ENCODE measurements around the gene SSBP1. TPM values are rescaled to one million over a fixed set of nuclear protein-coding genes. Genes with fewer than 3 reads are reported as not detected.

SSBP1 gene
- total RNA-seq, 1 experiment from 2014 or later = 174 TPM

DNA sequence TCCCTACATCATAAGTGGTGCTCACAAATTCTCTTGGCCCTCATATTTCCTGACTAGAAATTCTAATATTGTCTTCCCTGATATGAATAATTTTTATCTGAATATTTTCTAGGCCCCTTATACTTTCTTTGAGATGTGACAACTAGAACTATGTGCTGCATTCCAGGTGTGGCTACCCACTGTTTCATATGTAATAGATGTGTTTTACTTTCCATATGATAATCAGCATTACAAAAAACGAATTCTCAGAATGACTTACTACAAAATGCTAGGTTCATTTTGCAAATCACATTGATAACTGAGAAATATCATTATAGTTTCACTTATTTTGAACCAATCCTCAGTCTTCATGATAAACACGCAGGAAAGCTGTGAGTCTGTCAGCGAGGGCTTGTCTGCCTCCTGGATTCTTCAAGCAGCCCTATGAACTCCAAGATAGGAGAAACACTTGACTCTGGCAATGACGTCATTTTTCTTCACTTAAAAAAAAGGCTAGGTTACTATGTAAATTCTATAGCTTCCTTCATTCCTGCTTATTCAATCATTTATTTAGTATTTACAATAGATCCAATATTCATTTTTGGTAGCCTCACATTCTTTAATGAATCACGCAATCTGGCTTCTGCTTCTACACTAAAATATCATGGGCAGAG is 25.4 kb upstream of the SSBP1 start:
- TF ChIP-seq TCF7L2 (IDR thresholded peaks at IDR 0.05; ENCODE audit: low read depth, low read length) = no peak
- no peak for TF ChIP-seq CTCF (IDR thresholded peaks at IDR 0.05)
- TF ChIP-seq REST (IDR thresholded peaks at IDR 0.05; ENCODE audit: insufficient read depth in 1 of 2, low read depth in 2 of 2, low read length in 1 of 2) = no peak
- TF ChIP-seq POLR2AphosphoS5 (IDR thresholded peaks at IDR 0.05; ENCODE audit: low read depth, low read length) = no peak
- TF ChIP-seq SIN3A (IDR thresholded peaks at IDR 0.05; ENCODE audit: borderline replicate concordance, insufficient read depth, low read depth, low read length) = no peak
- no peak for ATAC-seq
- no TSS peak for BruUV-seq (replicated peaks)
- H3K9me3 ChIP-seq (ENCODE audit: control insufficient read depth, insufficient read depth, low read depth, low read length) = no peaks in the 10 kb centered on the region
- no peaks in the 10 kb centered on the region for H3K4me1 ChIP-seq (ENCODE audit: control insufficient read depth, insufficient read depth, low read length)
- in situ Hi-C loops (cut with HindIII; ENCODE audit: low pct_unique_long_range_greater_than_20kb, low sequenced_read_pairs) (no loop called here), intact Hi-C loops (cut with micrococcal nuclease; ENCODE audit: unreplicated experiment) (no loop called here)
- H3K36me3 ChIP-seq (ENCODE audit: control insufficient read depth, insufficient read depth, low read length) = no peaks in the 10 kb centered on the region
- peaks cover 11% of the 10 kb centered on the region; the same call in 1 of the 2 replicates for H3K27me3 ChIP-seq (ENCODE audit: control insufficient read depth, insufficient read depth, low read length)
- no peak overlapping the region for H3K4me3 ChIP-seq (ENCODE audit: low read depth in 2 of 2, low read length in 2 of 2)
- DNase-seq (ENCODE audit: low read depth, low spot score) = no peak
- ChIA-PET CTCF (no interaction called here), POLR2A (no interaction called here)
- no peak overlapping the region for H3K27ac ChIP-seq (ENCODE audit: low read length)

GRCh38 chr7:141713890-141714289 is 24.3 kb upstream of the SSBP1 start:
- Histone ChIP-seq H3K9me3 (ENCODE audit: control insufficient read depth, insufficient read depth, low read depth, low read length) (no peaks in the 10 kb centered on the region), H3K4me1 (ENCODE audit: control insufficient read depth, insufficient read depth, low read length) (no peaks in the 10 kb centered on the region), H3K36me3 (ENCODE audit: control insufficient read depth, insufficient read depth, low read length) (no peaks in the 10 kb centered on the region), H3K27me3 (ENCODE audit: control insufficient read depth, insufficient read depth, low read length) (peaks cover 11% of the 10 kb centered on the region; the same call in 1 of the 2 replicates), H3K4me3 (ENCODE audit: low read depth in 2 of 2, low read length in 2 of 2) (no peak overlapping the region), H3K27ac (ENCODE audit: low read length) (no peak overlapping the region)
- POLR2A ChIA-PET = no interaction called here
- in situ Hi-C loops (cut with HindIII; ENCODE audit: low pct_unique_long_range_greater_than_20kb, low sequenced_read_pairs) (no loop called here), intact Hi-C loops (cut with micrococcal nuclease; ENCODE audit: unreplicated experiment) (no loop called here)
- no TSS peak for BruUV-seq (replicated peaks)
- ATAC-seq (no peak), DNase-seq (ENCODE audit: low read depth, low spot score) (no peak)
- CTCF ChIA-PET = no interaction called here
- TF ChIP-seq CTCF (IDR thresholded peaks at IDR 0.05) = no peak
- TF ChIP-seq REST (IDR thresholded peaks at IDR 0.05; ENCODE audit: insufficient read depth in 1 of 2, low read depth in 2 of 2, low read length in 1 of 2) = no peak
- no peak for TF ChIP-seq TCF7L2 (IDR thresholded peaks at IDR 0.05; ENCODE audit: low read depth, low read length)
- no peak for TF ChIP-seq POLR2AphosphoS5 (IDR thresholded peaks at IDR 0.05; ENCODE audit: low read depth, low read length)
- TF ChIP-seq SIN3A (IDR thresholded peaks at IDR 0.05; ENCODE audit: borderline replicate concordance, insufficient read depth, low read depth, low read length) = no peak

All from Panc1 (cell line).